ENCODE results near the gene COBLL1. TPM values are rescaled to one million over a fixed set of nuclear protein-coding genes. Genes with fewer than 3 reads are reported as not detected.

Gene COBLL1
- total and polyA plus RNA-seq, 2 experiments from 2014 or later: 87.3 to 146 TPM

DNA sequence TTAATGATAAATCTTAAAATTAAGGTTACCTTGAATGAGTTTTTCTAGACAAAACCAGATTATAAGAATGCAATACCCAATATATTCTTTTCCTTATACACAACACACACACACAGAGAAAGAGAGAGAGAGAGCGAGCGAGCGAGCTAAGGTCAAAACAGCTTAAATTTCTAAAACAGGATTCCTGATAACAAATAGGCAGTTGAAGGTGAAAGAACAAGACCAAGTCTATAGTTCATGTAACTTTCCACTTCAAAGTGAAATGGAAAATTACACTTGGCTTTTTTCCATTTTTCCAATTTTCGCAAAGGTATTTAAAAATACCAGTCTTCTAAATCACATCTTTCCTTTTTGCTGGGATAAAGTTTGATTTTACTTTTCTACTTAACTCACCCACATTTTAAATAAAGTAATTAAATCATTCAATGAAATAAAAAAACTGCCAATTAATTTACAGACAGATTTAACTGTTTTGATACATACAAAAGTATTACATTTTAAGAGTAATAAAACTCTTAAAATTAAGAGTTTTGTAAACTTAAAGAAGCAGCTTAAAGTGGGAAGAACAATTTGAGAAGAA lies 98.8 kb downstream of the COBLL1 start:
- Histone ChIP-seq H3K9me2 (replicated peaks; ENCODE audit: insufficient read depth) (no peaks in the 10 kb centered on the region), H4K20me1 (ENCODE audit: insufficient read depth, poor library complexity, severe bottlenecking) (no peaks in the 10 kb centered on the region), H3K9me3 (ENCODE audit: low read depth) (no peaks in the 10 kb centered on the region), H3K4me2 (no peak overlapping the region), H3K27me3 (no peaks in the 10 kb centered on the region), H3K79me2 (peaks cover 91% of the 10 kb centered on the region), H2AFZ (no peak overlapping the region), H3K27ac (peak overlapping the region; percentile 1), H3K4me3 (no peak overlapping the region), H3K4me1 (ENCODE audit: insufficient read depth) (peaks cover 3% of the 10 kb centered on the region), H3K36me3 (replicated peaks; ENCODE audit: insufficient read depth, low read depth) (no peaks in the 10 kb centered on the region)
- no peak for TF ChIP-seq EZH2 (IDR thresholded peaks at IDR 0.05; ENCODE audit: borderline replicate concordance)
- TF ChIP-seq, protein P1, sequence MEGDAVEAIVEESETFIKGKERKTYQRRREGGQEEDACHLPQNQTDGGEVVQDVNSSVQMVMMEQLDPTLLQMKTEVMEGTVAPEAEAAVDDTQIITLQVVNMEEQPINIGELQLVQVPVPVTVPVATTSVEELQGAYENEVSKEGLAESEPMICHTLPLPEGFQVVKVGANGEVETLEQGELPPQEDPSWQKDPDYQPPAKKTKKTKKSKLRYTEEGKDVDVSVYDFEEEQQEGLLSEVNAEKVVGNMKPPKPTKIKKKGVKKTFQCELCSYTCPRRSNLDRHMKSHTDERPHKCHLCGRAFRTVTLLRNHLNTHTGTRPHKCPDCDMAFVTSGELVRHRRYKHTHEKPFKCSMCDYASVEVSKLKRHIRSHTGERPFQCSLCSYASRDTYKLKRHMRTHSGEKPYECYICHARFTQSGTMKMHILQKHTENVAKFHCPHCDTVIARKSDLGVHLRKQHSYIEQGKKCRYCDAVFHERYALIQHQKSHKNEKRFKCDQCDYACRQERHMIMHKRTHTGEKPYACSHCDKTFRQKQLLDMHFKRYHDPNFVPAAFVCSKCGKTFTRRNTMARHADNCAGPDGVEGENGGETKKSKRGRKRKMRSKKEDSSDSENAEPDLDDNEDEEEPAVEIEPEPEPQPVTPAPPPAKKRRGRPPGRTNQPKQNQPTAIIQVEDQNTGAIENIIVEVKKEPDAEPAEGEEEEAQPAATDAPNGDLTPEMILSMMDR (IDR thresholded peaks at IDR 0.05; ENCODE audit: poor library complexity): no peak
- TF ChIP-seq EZH2phosphoT487 (IDR thresholded peaks at IDR 0.05; ENCODE audit: low read depth, severe bottlenecking, unreplicated experiment): no peak
- no peak for DNase-seq (ENCODE audit: low spot score)
- 78% methylated on average over 4 of the region's 4 CpGs for WGBS (ENCODE audit: low lambda C conversion rate, missing lambda C conversion rate)

DNA sequence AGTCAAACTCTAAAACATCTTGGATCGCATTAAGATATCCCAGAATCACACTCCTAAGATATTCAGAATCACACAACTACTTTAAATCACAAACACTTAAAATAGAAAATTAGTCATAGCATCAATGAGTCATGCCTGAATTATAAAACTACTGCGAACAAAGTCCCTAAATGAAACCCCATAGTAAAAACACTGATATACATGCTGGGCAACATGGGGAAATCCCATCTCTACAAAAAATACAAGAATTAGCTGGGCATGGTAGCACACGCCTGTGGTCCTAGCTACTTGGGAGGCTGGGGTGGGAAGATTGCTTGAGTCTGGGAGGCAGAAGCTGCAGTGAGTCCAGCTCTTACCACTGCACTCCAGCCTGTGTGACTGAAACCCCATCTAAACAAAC lies 101.7 kb downstream of the COBLL1 start:
- no peak overlapping the region for H3K4me3 ChIP-seq
- peaks cover 4% of the 10 kb centered on the region for H3K4me1 ChIP-seq (ENCODE audit: insufficient read depth)
- no peaks in the 10 kb centered on the region for H3K27me3 ChIP-seq
- no peak overlapping the region for H3K27ac ChIP-seq
- H4K20me1 ChIP-seq (ENCODE audit: insufficient read depth, poor library complexity, severe bottlenecking): no peaks in the 10 kb centered on the region
- no peak overlapping the region for H2AFZ ChIP-seq
- no peak for TF ChIP-seq EZH2phosphoT487 (IDR thresholded peaks at IDR 0.05; ENCODE audit: low read depth, severe bottlenecking, unreplicated experiment)
- TF ChIP-seq, protein P1 (IDR thresholded peaks at IDR 0.05; ENCODE audit: poor library complexity): no peak
- TF ChIP-seq EZH2 (IDR thresholded peaks at IDR 0.05; ENCODE audit: borderline replicate concordance): no peak
- no peaks in the 10 kb centered on the region for H3K9me2 ChIP-seq (replicated peaks; ENCODE audit: insufficient read depth)
- no peak for DNase-seq (ENCODE audit: low spot score)
- H3K79me2 ChIP-seq: peaks cover 85% of the 10 kb centered on the region
- WGBS (ENCODE audit: low lambda C conversion rate, missing lambda C conversion rate): 77% methylated on average over 3 of the region's 3 CpGs
- no peak overlapping the region for H3K4me2 ChIP-seq
- no peaks in the 10 kb centered on the region for H3K36me3 ChIP-seq (replicated peaks; ENCODE audit: insufficient read depth, low read depth)
- no peaks in the 10 kb centered on the region for H3K9me3 ChIP-seq (ENCODE audit: low read depth)

DNA sequence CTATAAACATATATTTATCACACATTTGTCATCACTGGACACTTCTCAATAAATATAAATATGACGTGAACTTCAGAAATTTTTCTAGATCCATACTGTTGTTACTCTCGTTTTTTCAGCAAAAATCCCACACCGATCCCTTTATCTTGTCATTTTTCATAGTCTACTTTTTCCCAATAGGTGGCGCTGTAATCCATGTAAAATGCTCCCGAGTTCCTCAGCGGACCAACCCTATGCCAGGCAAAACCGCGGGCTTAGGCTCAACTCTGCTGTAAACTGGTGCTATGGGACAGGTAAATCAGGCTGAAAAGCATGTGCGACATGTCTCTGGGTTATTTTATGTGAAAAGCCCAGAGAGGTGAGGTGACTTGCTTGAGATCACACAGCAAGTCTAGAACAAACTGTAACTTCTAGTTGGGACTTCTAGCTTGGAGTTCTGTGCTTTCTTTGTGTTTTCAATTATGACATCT lies 104.0 kb downstream of the COBLL1 start:
- TF ChIP-seq EZH2 (IDR thresholded peaks at IDR 0.05; ENCODE audit: borderline replicate concordance): no peak
- TF ChIP-seq, protein P1 (IDR thresholded peaks at IDR 0.05; ENCODE audit: poor library complexity): peak; percentile 88
- Histone ChIP-seq H3K36me3 (replicated peaks; ENCODE audit: insufficient read depth, low read depth) (no peaks in the 10 kb centered on the region), H2AFZ (no peak overlapping the region), H3K4me2 (peak overlapping the region; percentile 35), H3K4me3 (no peak overlapping the region), H3K9me2 (replicated peaks; ENCODE audit: insufficient read depth) (no peaks in the 10 kb centered on the region), H4K20me1 (ENCODE audit: insufficient read depth, poor library complexity, severe bottlenecking) (no peaks in the 10 kb centered on the region), H3K4me1 (ENCODE audit: insufficient read depth) (peaks cover 17% of the 10 kb centered on the region), H3K27me3 (no peaks in the 10 kb centered on the region), H3K27ac (no peak overlapping the region), H3K9me3 (ENCODE audit: low read depth) (no peaks in the 10 kb centered on the region), H3K79me2 (peaks cover 80% of the 10 kb centered on the region)
- peak; percentile 87 for DNase-seq (ENCODE audit: low spot score)
- WGBS (ENCODE audit: low lambda C conversion rate, missing lambda C conversion rate): 6% methylated on average over 9 of the region's 9 CpGs

Data from hepatocyte (in vitro differentiated cells).